ENCODE data around the gene KDSR. TPM values are rescaled to one million over a fixed set of nuclear protein-coding genes. Genes with fewer than 3 reads are reported as not detected.

KDSR gene
- total and polyA plus RNA-seq, 2 of the 13 experiments (the other 11 are each of a cell fraction or from before 2014, with no cell fraction given), result 10.4 to 20.9 TPM

- intact Hi-C loops (cut with micrococcal nuclease; ENCODE audit: unreplicated experiment), result no loop called here
- in situ Hi-C loops (cut with HindIII; ENCODE audit: extremely low pct_ligation_motif_present, low pct_unique_long_range_greater_than_20kb), result loop anchor here (10.0 kb wide), 1 partner anchor 177 kb away; no protein-coding TSS in a partner anchor
- Histone ChIP-seq H3K27ac (ENCODE audit: extremely low read length, insufficient read depth, low read length) (no peak overlapping the region), H3K9ac (ENCODE audit: insufficient read depth, low read depth, low read length) (no peak overlapping the region), H3K4me1 (ENCODE audit: insufficient read depth, low read length) (no peaks in the 10 kb centered on the region), H4K20me1 (ENCODE audit: insufficient read depth, low read length) (no peaks in the 10 kb centered on the region), H2AFZ (ENCODE audit: low read length) (no peak overlapping the region), H3K4me2 (ENCODE audit: low read depth, low read length) (no peak overlapping the region), H3K27me3 (ENCODE audit: control insufficient read depth in 1 of 2, insufficient read depth in 2 of 2, low read length in 2 of 2) (peaks cover 0 to 16% of the 10 kb centered on the region in 2 experiments; a peak in 4 of 5 replicates), H3K36me3 (replicated peaks in 1 of 2; ENCODE audit: control insufficient read depth in 1 of 2, insufficient read depth in 2 of 2, low read length in 2 of 2) (no peaks in the 10 kb centered on the region), H3K79me2 (ENCODE audit: insufficient read depth, low read length) (no peaks in the 10 kb centered on the region), H3K4me3 (replicated peaks in 1 of 3; ENCODE audit: insufficient read depth in 1 of 3, low read depth in 2 of 3, low read length in 3 of 3) (no peak overlapping the region), H3K9me3 (ENCODE audit: low read length) (no peaks in the 10 kb centered on the region)
- no peak for ATAC-seq
- no peak for TF ChIP-seq IRF2 (CRISPR knock-in tag; IDR thresholded peaks at IDR 0.05)
- TF ChIP-seq ZC3H13 (CRISPR knock-in tag; IDR thresholded peaks at IDR 0.05), result no peak
- TF ChIP-seq ZFP82 (CRISPR knock-in tag; IDR thresholded peaks at IDR 0.05; ENCODE audit: borderline replicate concordance), result no peak
- no peak for TF ChIP-seq ZNF383 (CRISPR knock-in tag; IDR thresholded peaks at IDR 0.05; ENCODE audit: borderline replicate concordance)
- no peak for TF ChIP-seq ZNF7 (CRISPR knock-in tag; IDR thresholded peaks at IDR 0.05)
- TF ChIP-seq ZSCAN20 (CRISPR knock-in tag; IDR thresholded peaks at IDR 0.05; ENCODE audit: borderline replicate concordance), result no peak
- no peak for TF ChIP-seq MAF1 (CRISPR knock-in tag; IDR thresholded peaks at IDR 0.05; ENCODE audit: borderline replicate concordance)
- TF ChIP-seq CREBL2 (CRISPR knock-in tag; IDR thresholded peaks at IDR 0.05; ENCODE audit: borderline replicate concordance), result no peak
- no peak for TF ChIP-seq ARID2 (CRISPR knock-in tag; IDR thresholded peaks at IDR 0.05; ENCODE audit: borderline replicate concordance)
- 32% methylated on average over 8 of the region's 8 CpGs for whole genome bisulfite sequencing (ENCODE audit: low lambda C conversion rate)
- ChIA-PET CTCF (ENCODE audit: low intra/inter-chr PET ratio, low total read pairs) (no interaction called here), POLR2A (no interaction called here)
- BruUV-seq (replicated peaks), result no TSS peak
- no peak for DNase-seq (ENCODE audit: low spot score)
- FAIRE-seq, result no peak
Measured at GRCh38 chr18:63311118-63312018, 55.6 kb downstream of the KDSR start.

All from HepG2 (cell line).